ENCODE results near the gene KRTAP5-5.
"Not testable (repeated sequence)": the region's sequence is repeated elsewhere in the genome, so short reads cannot be mapped to it uniquely, and the experiment has no call there.

- not testable (repeated sequence) for TF ChIP-seq CTCF, POLR2A (IDR thresholded peaks at IDR 0.05)
These were observed 17.0 kb downstream of the KRTAP5-5 start for GRCh38 chr11:1646540-1646939.

Data from body of pancreas (tissue), 4 donors.